Measurements from ENCODE around the gene TEX261.

DNA sequence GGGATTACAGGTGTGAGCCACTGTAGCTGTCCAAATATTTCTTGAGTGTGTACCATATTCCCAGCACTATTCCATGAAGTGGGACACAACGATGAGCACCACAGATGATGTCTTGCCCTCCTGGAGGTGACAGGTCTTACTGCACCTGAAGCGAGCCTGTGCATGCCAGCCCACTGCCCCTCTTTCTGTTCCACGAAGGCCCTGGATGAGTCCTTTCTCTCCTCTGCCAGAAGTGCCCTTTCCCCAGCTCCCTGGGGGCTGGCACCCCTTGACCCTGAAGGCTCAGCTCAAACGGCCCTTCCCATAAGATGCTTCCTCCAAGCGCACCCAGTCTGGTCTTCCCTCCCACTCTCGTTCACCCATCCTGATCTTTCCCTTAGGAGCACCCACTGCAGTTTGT is 53.5 kb downstream of the TEX261 start:
- TF ChIP-seq, protein P1, sequence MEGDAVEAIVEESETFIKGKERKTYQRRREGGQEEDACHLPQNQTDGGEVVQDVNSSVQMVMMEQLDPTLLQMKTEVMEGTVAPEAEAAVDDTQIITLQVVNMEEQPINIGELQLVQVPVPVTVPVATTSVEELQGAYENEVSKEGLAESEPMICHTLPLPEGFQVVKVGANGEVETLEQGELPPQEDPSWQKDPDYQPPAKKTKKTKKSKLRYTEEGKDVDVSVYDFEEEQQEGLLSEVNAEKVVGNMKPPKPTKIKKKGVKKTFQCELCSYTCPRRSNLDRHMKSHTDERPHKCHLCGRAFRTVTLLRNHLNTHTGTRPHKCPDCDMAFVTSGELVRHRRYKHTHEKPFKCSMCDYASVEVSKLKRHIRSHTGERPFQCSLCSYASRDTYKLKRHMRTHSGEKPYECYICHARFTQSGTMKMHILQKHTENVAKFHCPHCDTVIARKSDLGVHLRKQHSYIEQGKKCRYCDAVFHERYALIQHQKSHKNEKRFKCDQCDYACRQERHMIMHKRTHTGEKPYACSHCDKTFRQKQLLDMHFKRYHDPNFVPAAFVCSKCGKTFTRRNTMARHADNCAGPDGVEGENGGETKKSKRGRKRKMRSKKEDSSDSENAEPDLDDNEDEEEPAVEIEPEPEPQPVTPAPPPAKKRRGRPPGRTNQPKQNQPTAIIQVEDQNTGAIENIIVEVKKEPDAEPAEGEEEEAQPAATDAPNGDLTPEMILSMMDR (IDR thresholded peaks at IDR 0.05), result no peak
- no peak for TF ChIP-seq POLR2A (IDR thresholded peaks at IDR 0.05)

All from adrenal gland (tissue), 5 donors.